ENCODE results near the gene INO80D.

INO80D gene

GRCh38 chr2:206064077-206064476 is 21.9 kb downstream of the INO80D start:
- TF ChIP-seq CTCF (IDR thresholded peaks at IDR 0.05) = no peak
- no peak for TF ChIP-seq ZFX (IDR thresholded peaks at IDR 0.05; ENCODE audit: borderline replicate concordance)
- no peak overlapping the region for H3K27ac ChIP-seq

GRCh38 chr2:206063635-206064034 is 22.3 kb downstream of the INO80D start:
- no peak for TF ChIP-seq ZFX (IDR thresholded peaks at IDR 0.05; ENCODE audit: borderline replicate concordance)
- TF ChIP-seq CTCF (IDR thresholded peaks at IDR 0.05) = no peak
- no peak overlapping the region for H3K27ac ChIP-seq

- no peak overlapping the region for H3K27ac ChIP-seq
- TF ChIP-seq CTCF (IDR thresholded peaks at IDR 0.05) = no peak
- no peak for TF ChIP-seq ZFX (IDR thresholded peaks at IDR 0.05; ENCODE audit: borderline replicate concordance)
These were observed 23.2 kb downstream of the INO80D start for GRCh38 chr2:206062724-206063123.

GRCh38 chr2:206056286-206056685 is 29.7 kb downstream of the INO80D start:
- no peak overlapping the region for H3K27ac ChIP-seq
- no peak for TF ChIP-seq ZFX (IDR thresholded peaks at IDR 0.05; ENCODE audit: borderline replicate concordance)
- no peak for TF ChIP-seq CTCF (IDR thresholded peaks at IDR 0.05)

GRCh38 chr2:206054952-206055351 is 31.0 kb downstream of the INO80D start:
- H3K27ac ChIP-seq = no peak overlapping the region
- no peak for TF ChIP-seq ZFX (IDR thresholded peaks at IDR 0.05; ENCODE audit: borderline replicate concordance)
- TF ChIP-seq CTCF (IDR thresholded peaks at IDR 0.05) = no peak

- no peak overlapping the region for H3K27ac ChIP-seq
- TF ChIP-seq CTCF (IDR thresholded peaks at IDR 0.05) (no peak), ZFX (IDR thresholded peaks at IDR 0.05; ENCODE audit: borderline replicate concordance) (no peak)
These were observed 34.1 kb downstream of the INO80D start for GRCh38 chr2:206051912-206052311.

GRCh38 chr2:206049392-206049791 is 36.6 kb downstream of the INO80D start:
- TF ChIP-seq CTCF (IDR thresholded peaks at IDR 0.05) = no peak
- no peak for TF ChIP-seq ZFX (IDR thresholded peaks at IDR 0.05; ENCODE audit: borderline replicate concordance)

More at GRCh38 chr2:206049392-206049791, 36.6 kb downstream of the INO80D start:
- H3K27ac ChIP-seq = no peak overlapping the region
